ENCODE data around the gene GOLGA6L10. TPM values are rescaled to one million over a fixed set of nuclear protein-coding genes. Genes with fewer than 3 reads are reported as not detected.
"Not testable (repeated sequence)": the region's sequence is repeated elsewhere in the genome, so short reads cannot be mapped to it uniquely, and the experiment has no call there.

Gene GOLGA6L10
- total RNA-seq, 4 donors from 2014 or later: 0.41 to 1.5 (median 0.46) TPM

DNA sequence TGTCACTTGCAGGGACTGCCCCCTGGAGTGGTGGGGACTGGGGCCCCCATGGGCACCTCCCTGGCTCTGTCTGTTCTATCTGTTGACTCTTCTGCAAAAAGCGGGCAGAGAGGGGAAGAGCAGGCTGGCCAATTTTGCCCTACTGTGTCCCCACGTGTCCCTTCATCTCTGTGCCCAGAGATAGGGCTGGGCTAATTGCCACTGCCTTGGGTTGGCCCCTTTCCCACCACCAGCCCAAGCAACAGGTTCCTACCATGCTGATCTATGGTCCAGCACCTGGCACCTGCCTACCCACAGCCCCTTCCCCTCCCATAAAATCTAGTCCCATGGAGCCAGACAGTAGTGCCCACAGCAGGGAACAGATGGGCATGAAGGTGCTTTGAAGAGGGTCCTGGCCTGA lies 14.3 kb downstream of the GOLGA6L10 start:
- DNase-seq; in situ Hi-C loops (cut with MboI; ENCODE audit: low sequenced_read_pairs in 4 of 4); intact Hi-C loops (cut with DNase I; ENCODE audit: low total_unique reads); H3K27ac ChIP-seq; H3K4me3 ChIP-seq; H3K4me1 ChIP-seq; H3K36me3 ChIP-seq; ATAC-seq; H3K27me3 ChIP-seq; H3K9me3 ChIP-seq: not testable (repeated sequence)

DNA sequence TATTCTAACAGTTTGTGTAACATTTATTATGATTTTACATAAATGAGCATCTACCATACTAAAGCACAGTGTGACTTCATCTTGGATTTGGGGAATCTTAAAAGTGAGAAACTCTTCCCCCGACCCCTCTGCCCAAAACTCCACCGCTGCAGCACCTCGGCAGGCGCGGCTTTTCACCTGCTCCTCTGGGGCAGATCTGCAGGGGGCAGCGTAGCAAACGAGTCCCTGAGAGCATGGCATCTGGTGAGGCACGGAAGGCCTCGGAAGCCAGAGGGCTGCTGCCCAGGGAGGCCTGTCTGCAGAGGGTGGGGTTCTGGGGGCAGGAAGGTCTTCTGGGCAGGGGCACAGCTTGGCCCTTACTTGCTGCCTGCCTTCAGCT lies 14.7 kb downstream of the GOLGA6L10 start:
- H3K4me3 ChIP-seq; in situ Hi-C loops (cut with MboI; ENCODE audit: low sequenced_read_pairs in 4 of 4); H3K36me3 ChIP-seq; ATAC-seq; H3K4me1 ChIP-seq; intact Hi-C loops (cut with DNase I; ENCODE audit: low total_unique reads); H3K27ac ChIP-seq; H3K9me3 ChIP-seq; H3K27me3 ChIP-seq; DNase-seq: not testable (repeated sequence)

DNA sequence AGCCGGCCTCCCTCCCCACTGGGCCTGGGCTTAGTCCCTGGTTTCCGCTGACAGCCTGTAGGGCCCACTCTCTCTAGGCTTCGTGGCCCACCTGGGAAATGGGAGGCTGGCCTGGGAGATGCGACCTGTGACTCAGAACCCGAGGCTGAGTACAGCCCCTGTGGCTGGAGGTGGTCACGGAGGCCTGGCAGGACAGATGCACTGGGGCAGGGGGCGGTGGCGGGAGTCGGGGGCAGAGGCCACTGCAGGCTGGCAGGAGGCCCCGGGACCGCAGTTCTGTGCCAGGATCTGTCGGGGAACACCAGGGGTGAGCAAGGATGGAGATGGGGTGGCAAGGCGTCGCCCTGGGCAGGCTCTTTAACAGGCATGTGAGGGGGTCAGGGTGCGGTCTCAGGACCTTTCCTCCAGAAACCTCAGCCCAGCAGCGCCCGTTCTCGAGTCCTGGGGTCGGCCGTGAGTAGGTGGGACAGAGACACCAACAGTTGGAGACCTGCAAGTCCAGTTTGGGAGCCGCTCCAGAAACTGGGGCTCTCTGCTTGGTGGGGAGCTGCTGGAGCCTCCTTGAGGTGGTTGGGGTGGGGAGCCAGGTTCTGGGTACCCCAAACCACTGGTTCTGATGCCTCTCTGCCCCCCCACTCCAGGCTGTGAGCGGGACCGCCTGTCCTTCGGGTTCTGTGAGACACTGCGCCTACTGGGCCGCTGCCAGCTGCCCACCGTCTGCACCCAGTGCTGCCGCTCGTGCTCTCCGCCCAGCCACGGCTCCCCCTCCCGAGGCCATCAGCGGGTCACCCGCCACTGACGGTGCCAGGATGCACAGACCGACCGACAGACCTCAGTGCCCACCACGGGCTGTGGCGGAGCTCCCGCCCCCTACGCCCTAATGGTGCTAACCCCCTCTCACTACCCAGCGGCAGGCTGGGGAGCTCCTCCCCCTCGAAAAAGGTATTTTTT lies 15.4 kb downstream of the GOLGA6L10 start:
- H3K4me1 ChIP-seq; H3K27me3 ChIP-seq; H3K4me3 ChIP-seq; intact Hi-C loops (cut with DNase I; ENCODE audit: low total_unique reads); in situ Hi-C loops (cut with MboI; ENCODE audit: low sequenced_read_pairs in 4 of 4); ATAC-seq; DNase-seq; H3K9me3 ChIP-seq; H3K36me3 ChIP-seq: not testable (repeated sequence)
- peak overlapping the region in 3 of 4 donors; percentile 45 to 69 (median 64) for H3K27ac ChIP-seq

DNA sequence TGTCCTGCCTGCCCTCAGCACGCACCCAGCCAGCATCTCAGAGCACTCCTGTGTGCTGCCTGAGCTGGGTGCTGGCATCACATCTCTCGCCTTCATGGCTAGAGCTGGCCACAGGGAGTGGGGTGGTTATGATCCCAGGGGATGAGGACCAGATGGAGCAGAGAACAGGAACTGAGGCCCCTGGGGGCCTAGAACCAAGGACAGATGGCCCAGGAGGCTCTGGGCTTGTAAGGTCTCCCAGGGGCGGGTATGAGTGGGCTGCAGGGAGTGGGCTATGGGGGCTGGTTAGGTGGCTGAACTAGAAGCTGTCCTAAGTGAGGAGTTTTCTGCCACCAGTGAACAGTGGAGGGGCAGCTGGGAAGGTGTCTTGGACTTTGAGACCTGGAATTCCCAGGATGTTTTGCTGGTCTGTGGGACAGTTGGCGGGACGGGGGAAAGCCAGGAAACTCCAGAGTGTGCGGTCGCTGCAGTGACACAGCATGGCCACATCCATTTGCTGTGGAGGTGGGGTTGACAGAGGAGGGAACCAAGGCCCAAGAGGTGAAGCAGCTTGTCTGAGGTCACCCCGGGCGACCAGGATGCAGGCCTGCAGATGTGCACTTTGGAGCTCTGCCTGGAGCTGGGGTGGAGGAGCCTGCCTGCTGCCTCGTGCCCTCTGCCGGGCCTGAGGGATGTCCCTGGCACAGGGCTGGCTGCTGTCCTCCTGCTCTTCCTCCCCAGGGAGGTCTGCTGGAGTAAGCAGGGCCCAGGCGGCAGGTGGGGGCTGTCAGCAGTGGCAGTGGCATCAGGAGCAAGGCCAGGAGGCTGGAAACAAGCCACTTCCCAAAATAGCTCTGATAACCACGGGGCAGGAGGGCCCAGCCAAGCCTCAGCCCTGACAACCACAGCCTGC lies 16.3 kb downstream of the GOLGA6L10 start:
- in situ Hi-C loops (cut with MboI; ENCODE audit: low sequenced_read_pairs in 4 of 4); intact Hi-C loops (cut with DNase I; ENCODE audit: low total_unique reads); H3K36me3 ChIP-seq; H3K27me3 ChIP-seq; H3K9me3 ChIP-seq; H3K4me1 ChIP-seq; H3K4me3 ChIP-seq: not testable (repeated sequence)
- H3K27ac ChIP-seq: peak overlapping the region; percentile 33 to 69 (median 54)
- DNase-seq (peak; percentile 81 to 89), ATAC-seq (peak; percentile 91 to 96)

DNA sequence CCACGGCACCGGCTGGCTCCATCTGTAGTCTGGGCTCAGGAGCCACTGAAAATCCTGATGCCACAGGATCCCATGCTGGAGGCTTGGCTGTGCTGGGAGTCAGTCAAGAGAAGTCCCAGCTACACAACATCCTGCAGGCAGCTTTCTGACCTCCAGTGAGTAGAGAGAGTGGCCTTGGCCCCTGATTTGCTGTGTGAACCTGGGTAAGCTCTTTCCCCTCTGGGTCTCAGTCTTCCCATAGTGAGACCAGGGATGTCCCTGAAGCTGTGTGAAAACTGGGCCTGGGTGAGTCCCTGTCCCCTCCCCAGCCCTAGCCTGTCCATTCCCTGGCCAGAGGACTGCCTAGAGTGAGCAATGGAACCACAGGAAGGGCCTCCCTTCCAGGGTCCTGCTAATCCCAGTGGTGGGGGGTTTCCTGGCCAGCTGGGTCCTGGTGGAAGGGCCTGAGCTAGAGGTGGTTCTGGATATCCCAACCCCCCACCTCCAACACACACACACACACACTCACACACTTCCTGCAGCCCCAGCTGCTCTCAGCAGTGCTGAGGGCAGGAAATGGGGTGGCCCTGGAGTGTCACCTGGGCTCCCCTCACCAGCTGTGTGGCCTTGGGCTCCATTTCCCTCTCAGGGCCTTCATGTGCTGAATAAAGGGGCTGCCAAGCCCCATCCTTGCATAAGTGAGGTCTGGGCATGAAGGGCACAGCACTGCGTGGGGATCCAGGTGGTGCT lies 17.5 kb downstream of the GOLGA6L10 start:
- H3K4me3 ChIP-seq; intact Hi-C loops (cut with DNase I; ENCODE audit: low total_unique reads); H3K36me3 ChIP-seq; in situ Hi-C loops (cut with MboI; ENCODE audit: low sequenced_read_pairs in 4 of 4); H3K9me3 ChIP-seq; DNase-seq; H3K27me3 ChIP-seq; H3K4me1 ChIP-seq; H3K27ac ChIP-seq; ATAC-seq: not testable (repeated sequence)

DNA sequence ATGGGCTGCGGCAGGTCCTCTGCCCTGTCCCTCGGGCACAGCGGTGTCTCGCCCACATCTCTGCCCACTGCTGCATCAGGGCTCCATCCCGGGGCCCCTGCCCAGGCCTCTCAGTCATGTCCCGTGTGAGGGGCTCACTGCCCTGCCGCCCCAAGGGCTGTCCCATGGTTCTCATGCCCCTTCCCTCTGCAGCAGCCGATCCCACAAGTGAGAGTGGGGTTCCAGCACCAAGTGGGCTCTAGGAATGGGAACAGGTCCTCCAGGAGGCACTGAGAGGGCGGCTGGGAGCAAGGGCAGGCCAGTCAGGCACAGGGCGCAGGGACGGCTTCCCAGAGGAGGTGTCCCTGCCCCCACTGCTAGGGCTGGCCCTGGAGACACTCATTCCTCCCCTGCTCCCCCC lies 18.4 kb downstream of the GOLGA6L10 start:
- H3K27me3 ChIP-seq; H3K4me1 ChIP-seq; in situ Hi-C loops (cut with MboI; ENCODE audit: low sequenced_read_pairs in 4 of 4); ATAC-seq; H3K27ac ChIP-seq; DNase-seq; intact Hi-C loops (cut with DNase I; ENCODE audit: low total_unique reads); H3K4me3 ChIP-seq; H3K36me3 ChIP-seq; H3K9me3 ChIP-seq: not testable (repeated sequence)

DNA sequence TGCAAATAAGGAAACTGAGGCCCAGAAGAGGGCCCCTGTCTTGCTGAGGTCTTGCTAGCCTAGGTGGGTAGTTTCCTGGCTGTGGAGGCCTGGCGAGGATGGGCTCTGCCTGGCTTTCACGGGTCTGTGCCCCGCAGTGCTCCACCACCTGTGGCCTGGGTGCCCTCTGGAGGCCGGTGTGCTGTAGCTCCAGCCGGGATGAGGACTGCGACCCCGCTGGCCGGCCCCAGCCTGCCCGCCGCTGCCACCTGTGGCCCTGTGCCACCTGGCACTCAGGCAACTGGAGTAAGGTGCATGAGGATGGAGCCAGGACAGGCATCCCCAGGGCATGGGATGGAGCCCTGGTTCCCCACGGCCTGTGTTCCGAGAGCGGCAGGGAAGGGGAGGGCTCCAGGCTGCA lies 20.2 kb downstream of the GOLGA6L10 start:
- intact Hi-C loops (cut with DNase I; ENCODE audit: low total_unique reads); H3K4me3 ChIP-seq; in situ Hi-C loops (cut with MboI; ENCODE audit: low sequenced_read_pairs in 4 of 4); H3K4me1 ChIP-seq; H3K27me3 ChIP-seq; H3K27ac ChIP-seq; DNase-seq; H3K9me3 ChIP-seq; ATAC-seq; H3K36me3 ChIP-seq: not testable (repeated sequence)

DNA sequence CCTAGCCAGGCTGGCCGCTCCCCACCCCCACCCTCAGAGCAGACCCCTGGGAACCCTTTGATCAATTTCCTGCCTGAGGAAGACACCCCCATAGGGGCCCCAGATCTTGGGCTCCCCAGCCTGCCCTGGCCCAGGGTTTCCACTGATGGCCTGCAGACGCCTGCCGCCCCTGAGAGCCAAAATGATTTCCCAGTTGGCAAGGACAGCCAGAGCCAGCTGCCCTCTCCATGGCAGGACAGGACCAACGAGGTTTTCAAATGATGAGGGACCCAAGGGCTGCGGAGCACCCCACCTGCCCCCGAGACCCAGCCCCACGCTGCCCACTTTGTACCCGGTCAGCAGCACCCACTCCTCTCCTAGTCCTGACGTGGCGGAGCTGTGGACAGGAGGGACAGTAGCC lies 21.9 kb downstream of the GOLGA6L10 start:
- intact Hi-C loops (cut with DNase I; ENCODE audit: low total_unique reads); ATAC-seq; H3K4me1 ChIP-seq; H3K9me3 ChIP-seq; H3K4me3 ChIP-seq; H3K27ac ChIP-seq; H3K27me3 ChIP-seq; H3K36me3 ChIP-seq; DNase-seq; in situ Hi-C loops (cut with MboI; ENCODE audit: low sequenced_read_pairs in 4 of 4): not testable (repeated sequence)

DNA sequence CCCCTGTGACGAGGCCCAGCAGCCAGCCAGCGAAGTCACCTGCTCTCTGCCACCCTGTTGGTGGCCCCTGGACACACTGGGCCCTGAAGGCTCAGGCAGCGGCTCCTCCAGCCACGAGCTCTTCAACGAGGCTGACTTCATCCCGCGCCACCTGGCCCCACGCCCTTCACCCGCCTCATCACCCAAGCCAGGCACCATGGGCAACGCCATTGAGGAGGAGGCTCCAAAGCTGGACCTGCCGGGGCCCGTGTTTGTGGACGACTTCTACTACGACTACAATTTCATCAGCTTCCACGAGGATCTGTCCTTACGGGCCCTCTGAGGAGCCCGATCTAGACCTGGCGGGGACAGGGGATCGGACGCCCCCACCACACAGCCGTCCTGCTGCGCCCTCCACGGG lies 22.4 kb downstream of the GOLGA6L10 start:
- H3K27me3 ChIP-seq; ATAC-seq; H3K9me3 ChIP-seq; DNase-seq; H3K4me3 ChIP-seq; H3K27ac ChIP-seq; H3K4me1 ChIP-seq; H3K36me3 ChIP-seq; intact Hi-C loops (cut with DNase I; ENCODE audit: low total_unique reads); in situ Hi-C loops (cut with MboI; ENCODE audit: low sequenced_read_pairs in 4 of 4): not testable (repeated sequence)

DNA sequence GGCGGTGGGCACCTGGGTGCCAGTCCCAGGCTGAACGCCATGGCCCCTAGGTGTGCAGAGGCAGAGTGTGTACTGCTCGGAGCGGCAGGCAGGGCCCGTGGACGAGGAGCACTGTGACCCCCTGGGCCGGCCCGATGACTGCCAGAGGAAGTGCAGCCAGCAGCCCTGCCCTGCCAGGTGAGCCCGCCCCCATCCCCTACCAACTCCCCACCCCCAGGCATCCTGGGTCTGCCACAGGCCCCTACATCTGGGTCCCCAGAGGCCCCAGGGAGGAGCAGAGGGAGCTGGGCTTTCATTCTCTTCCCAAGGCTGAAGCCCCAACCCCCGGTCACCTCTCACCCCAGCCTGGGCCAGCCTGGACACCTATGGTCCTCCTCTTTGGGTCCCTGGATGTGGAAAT lies 23.6 kb downstream of the GOLGA6L10 start:
- intact Hi-C loops (cut with DNase I; ENCODE audit: low total_unique reads); H3K27me3 ChIP-seq; ATAC-seq; in situ Hi-C loops (cut with MboI; ENCODE audit: low sequenced_read_pairs in 4 of 4); H3K4me1 ChIP-seq; H3K27ac ChIP-seq; H3K36me3 ChIP-seq; H3K4me3 ChIP-seq; DNase-seq; H3K9me3 ChIP-seq: not testable (repeated sequence)

DNA sequence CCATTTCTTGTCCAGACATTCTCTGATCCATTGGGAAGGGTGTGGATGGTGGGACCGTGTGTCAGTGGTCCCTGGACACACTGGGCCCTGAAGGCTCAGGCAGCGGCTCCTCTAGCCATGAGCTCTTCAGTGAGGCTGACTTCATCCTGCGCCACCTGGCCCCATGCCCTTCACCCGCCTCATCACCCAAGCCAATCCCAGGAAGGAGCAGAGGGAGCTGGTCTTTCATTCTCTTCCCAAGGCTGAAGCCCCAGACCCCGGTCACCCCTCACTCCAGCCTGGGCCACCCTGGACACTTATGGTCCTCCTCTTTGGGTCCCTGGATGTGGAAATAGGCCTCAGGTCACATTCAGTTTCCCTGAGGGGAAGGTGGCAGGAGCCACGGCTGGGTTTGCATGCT lies 24.4 kb downstream of the GOLGA6L10 start:
- intact Hi-C loops (cut with DNase I; ENCODE audit: low total_unique reads); H3K27ac ChIP-seq; H3K9me3 ChIP-seq; DNase-seq; H3K27me3 ChIP-seq; H3K4me1 ChIP-seq; ATAC-seq; H3K4me3 ChIP-seq; in situ Hi-C loops (cut with MboI; ENCODE audit: low sequenced_read_pairs in 4 of 4); H3K36me3 ChIP-seq: not testable (repeated sequence)
